Measurements from ENCODE around the gene SLC35F3.

SLC35F3 gene

GRCh38 chr1:234369784-234370183 is 465.3 kb downstream of the SLC35F3 start:
- no peak for DNase-seq (ENCODE audit: low read depth)
- no peak overlapping the region for H3K4me3 ChIP-seq (ENCODE audit: low read depth, low read length)
- TF ChIP-seq CTCF (IDR thresholded peaks at IDR 0.05; ENCODE audit: control insufficient read depth, extremely low read depth, insufficient read depth), result no peak

- H3K4me3 ChIP-seq (ENCODE audit: low read depth, low read length), result no peak overlapping the region
- TF ChIP-seq CTCF (IDR thresholded peaks at IDR 0.05; ENCODE audit: control insufficient read depth, extremely low read depth, insufficient read depth), result no peak
- DNase-seq (ENCODE audit: low read depth), result peak; percentile 92
Measured at GRCh38 chr1:234371414-234371813, 466.9 kb downstream of the SLC35F3 start.

- peak overlapping the region; percentile 81 for H3K4me3 ChIP-seq (ENCODE audit: low read depth, low read length)
- no peak for TF ChIP-seq CTCF (IDR thresholded peaks at IDR 0.05; ENCODE audit: control insufficient read depth, extremely low read depth, insufficient read depth)
- DNase-seq (ENCODE audit: low read depth), result no peak
Measured at GRCh38 chr1:234372011-234372757, 467.7 kb downstream of the SLC35F3 start.

GRCh38 chr1:234373064-234373958 is 468.8 kb downstream of the SLC35F3 start, which contains the start of gene COA6:
Gene COA6 (plus strand): TSS chr1:234373456. CDS start chr1:234373467, 11 bp downstream.
- TF ChIP-seq CTCF (IDR thresholded peaks at IDR 0.05; ENCODE audit: control insufficient read depth, extremely low read depth, insufficient read depth), result no peak
- peak; percentile 92 for DNase-seq (ENCODE audit: low read depth)
- peak within 1 kb of the TSS; percentile 81 for H3K4me3 ChIP-seq (ENCODE audit: low read depth, low read length)

- no peak for DNase-seq (ENCODE audit: low read depth)
- H3K4me3 ChIP-seq (ENCODE audit: low read depth, low read length), result peak overlapping the region; percentile 81
- TF ChIP-seq CTCF (IDR thresholded peaks at IDR 0.05; ENCODE audit: control insufficient read depth, extremely low read depth, insufficient read depth), result no peak
Measured at GRCh38 chr1:234373959-234374254, 469.4 kb downstream of the SLC35F3 start.

Data from LNCaP clone FGC (cell line).